DMS114 treated with DMSO at 0.1 percent for 48 hours (cell line): ENCODE data around the gene RRP9.

Experiments used
- DNase-seq: peaks from one replicate; lab custom pipeline; 2025; ENCODE audit not compliant: unreplicated experiment; lab: John Stamatoyannopoulos, UW

Gene RRP9

GRCh38 chr3:51955893-51956770 lies 14.4 kb upstream of the RRP9 start:
- DNase-seq = no peak

DNA sequence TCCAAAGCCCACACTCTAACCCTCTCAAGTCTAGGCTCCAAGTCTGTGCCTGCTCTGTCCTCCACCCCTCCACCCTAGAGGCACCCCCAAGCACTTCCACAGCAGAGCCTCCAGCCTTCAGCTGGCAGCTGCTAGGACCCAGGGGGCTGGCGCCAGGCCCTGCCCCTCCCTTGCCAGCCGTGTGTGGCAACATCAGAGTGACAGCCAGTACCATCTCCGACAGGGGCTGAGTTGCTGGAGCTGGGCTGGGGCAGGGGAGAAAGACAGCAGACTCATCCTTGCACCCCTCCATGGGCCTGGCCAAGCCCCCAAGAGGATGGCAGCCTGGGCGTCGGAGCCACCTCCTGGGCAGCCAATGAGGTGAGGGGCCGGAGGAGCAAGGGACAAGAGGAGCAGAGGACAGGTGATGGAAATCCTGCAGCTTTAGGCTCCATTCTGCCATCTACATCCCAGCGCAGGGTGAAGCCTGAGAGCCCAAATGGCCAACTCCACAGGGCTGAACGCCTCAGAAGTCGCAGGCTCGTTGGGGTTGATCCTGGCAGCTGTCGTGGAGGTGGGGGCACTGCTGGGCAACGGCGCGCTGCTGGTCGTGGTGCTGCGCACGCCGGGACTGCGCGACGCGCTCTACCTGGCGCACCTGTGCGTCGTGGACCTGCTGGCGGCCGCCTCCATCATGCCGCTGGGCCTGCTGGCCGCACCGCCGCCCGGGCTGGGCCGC lies 13.6 kb upstream of the RRP9 start, which contains the start of gene GPR62:
Gene GPR62 (plus strand): TSS at position 207 of the 718 bp plus-strand sequence. CDS start 272 bp downstream, at position 479.
- no peak for DNase-seq

DNA sequence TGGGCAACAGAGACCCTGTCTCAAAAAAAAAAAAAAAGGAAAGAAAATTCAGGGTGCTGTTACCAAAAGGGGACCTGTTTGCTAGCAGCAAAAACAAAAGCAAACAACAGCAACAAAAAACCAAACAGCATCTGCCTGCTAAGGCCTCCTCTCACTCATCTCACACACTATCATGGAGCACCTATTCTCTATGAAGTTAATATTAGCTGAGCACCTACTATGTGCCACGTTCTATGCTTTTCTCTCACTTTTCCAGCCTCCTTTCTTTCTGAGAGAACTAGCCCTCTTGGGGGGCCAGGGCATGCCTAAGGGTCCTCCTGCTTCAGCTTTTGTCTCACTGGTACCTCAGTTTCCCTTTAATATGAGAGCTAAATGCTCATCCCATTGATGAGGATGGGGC lies 13.0 kb upstream of the RRP9 start:
- no peak for DNase-seq

DNA sequence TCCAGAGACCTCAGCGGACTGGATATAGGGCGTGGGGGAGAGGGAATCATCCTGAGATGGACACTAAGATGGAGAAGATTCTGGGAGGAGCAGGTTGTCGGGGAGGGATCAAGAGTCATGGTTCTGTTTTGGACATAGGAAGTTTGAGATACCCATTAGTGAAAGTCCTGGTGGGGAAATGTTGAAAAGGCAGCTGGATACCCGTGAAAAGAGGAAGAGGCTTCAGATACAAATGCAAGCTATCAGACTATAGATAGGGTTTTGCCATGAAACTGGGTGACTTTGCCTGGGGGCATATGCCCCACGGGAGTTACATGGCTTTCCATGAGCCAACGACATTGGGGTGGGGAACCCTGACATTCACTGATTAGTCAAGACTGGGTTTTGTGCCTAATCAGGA lies 12.4 kb upstream of the RRP9 start:
- no peak for DNase-seq

- no peak for DNase-seq
Measured at GRCh38 chr3:51953445-51953844, 11.7 kb upstream of the RRP9 start.

GRCh38 chr3:51950899-51951298 lies 9.2 kb upstream of the RRP9 start:
- no peak for DNase-seq

DNA sequence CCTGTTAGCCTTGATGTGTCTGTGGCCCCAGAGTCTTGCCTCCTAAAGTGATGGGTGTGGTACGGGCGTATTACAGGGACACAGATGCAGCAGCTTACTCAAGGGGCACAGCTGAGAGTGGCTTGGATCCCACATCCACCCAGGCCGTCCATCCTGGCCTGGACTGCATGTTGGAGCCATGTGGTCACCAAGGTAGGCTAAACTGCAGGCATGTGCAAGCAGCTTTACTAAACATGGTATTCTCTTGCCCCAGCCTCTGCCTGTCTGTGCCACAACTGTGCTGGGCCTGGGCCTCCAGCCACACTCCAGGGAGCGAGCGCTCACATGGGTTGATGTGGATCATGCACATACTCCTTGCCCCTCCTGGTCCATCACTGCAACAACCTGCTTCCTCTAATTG lies 7.4 kb upstream of the RRP9 start:
- no peak for DNase-seq

- DNase-seq = no peak
Measured at GRCh38 chr3:51948016-51948580, 6.4 kb upstream of the RRP9 start.

- DNase-seq = no peak
Measured at GRCh38 chr3:51947215-51947900, 5.7 kb upstream of the RRP9 start.

- no peak for DNase-seq
Measured at GRCh38 chr3:51946796-51947195, 5.1 kb upstream of the RRP9 start.

- no peak for DNase-seq
Measured at GRCh38 chr3:51945926-51946705, 4.4 kb upstream of the RRP9 start.

DNA sequence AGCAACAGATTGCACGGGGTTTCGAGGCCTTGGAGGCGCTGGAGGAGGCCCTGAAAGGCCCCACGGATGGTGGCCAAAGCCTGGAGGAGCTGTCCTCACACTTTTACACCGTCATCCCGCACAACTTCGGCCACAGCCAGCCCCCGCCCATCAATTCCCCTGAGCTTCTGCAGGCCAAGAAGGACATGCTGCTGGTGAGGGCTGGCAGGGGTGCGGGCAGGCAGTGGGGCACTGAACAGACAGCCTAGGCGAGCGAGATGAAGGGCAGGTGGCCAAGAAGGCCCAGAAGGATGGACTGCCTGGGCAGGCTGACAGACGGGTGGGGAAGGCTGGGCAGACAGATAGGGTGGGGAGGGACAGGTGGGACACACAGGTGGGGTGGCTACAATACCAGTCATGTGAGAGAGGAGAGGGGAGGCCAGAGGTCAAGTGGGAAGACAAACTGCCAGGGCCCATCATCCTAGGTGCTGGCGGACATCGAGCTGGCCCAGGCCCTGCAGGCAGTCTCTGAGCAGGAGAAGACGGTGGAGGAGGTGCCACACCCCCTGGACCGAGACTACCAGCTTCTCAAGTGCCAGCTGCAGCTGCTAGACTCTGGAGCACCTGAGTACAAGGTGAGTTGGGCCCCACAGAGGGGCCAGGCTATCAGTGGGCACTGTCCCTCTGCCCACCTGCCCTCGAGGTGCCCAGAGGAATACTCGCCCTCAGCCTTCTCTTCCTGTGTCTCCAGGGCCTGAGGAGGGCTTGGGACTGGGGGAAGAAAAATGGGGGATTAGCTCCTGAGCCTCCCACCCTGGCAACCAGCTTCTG lies 3.5 kb upstream of the RRP9 start:
- DNase-seq = no peak

DNA sequence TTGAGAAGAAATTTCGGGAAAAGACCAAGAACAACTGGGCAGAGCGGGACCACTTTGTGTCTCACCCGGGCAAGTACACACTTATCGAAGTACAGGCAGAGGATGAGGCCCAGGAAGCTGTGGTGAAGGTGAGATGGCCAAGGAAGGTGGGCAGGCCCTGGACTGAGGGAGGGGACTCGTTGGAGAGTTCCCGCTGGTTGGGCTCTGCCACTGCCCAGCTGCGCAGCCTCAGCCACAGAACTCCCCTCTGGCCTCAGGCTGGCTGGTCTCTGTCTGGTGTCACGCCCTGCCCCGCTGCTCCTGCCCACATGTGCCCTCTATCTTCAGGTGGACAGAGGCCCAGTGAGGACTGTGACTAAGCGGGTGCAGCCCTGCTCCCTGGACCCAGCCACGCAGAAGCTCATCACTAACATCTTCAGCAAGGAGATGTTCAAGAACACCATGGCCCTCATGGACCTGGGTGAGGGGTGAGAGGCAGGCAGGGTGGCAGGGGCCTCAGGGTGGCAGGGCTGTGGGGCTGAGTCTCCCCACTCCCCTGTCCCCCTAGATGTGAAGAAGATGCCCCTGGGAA lies 2.8 kb upstream of the RRP9 start:
- no peak for DNase-seq

- no peak for DNase-seq
Measured at GRCh38 chr3:51943451-51944391, 2.0 kb upstream of the RRP9 start.

- DNase-seq = no peak
Measured at GRCh38 chr3:51942603-51943450, 1.1 kb upstream of the RRP9 start.

- DNase-seq = no peak
Measured at GRCh38 chr3:51941463-51941797, 274 bp downstream of the RRP9 start.

DNA sequence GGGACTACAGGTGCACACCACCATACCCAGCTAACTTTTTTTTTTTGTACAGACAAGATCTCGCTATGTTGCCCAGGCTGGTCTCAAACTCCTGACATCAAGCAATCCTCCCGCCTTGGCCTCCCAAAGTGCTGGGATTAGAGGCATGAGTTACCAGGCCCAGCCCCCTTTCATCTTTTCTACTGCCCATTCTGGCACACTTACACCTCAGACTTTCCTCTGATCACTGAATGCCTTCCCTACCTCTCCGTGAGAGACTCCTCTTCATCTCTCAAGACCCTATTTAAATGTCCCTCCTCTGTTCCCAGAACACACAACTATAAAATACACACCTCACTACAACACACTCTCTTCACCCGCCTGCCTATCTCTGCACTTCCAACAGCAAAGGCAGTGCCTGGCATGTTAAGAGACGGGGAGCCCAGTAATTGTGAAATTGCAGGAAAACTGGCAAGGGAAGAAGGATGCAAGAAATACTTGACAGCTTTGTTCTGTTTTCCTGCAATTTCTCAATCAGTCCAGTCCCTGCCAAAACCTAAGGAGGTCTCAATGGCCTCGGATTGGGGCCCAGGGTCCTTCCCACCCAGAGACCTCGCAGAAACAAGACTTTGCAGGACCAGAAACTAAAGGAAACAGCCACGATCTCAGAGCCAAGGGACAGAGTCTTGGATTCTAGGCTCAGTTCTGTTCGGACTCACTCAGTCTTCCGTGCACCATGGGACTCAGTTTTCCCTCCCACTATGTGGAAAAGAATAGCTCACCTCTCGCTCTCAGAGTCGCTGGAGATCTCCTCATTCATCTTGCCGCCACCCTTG lies 849 bp downstream of the RRP9 start:
- DNase-seq = no peak
